Parathyroid adenoma (tissue), 2 donors: ENCODE results near the gene SBNO2.
A peak's percentile ranks its signal among the peaks of the same experiment; 100 is the strongest.

Experiments used
- H2AFZ ChIP-seq: fragments of 300-600 bp; sonication (generic); one replicate; pipeline ENCODE4 v1.7.0; 2017; ENCODE audit warnings: antibody characterized with exemption, mild to moderate bottlenecking
- H3K27ac ChIP-seq: fragments of 300-600 bp; sonication (generic); one replicate; pipeline ENCODE4 v1.7.0; 2017
- H3K27me3 ChIP-seq: fragments of 300-600 bp; sonication (generic); one replicate; pipeline ENCODE4 v1.7.0; 2017; ENCODE audit warnings: low read length; ENCODE audit not compliant: control insufficient read depth, insufficient read depth
- H3K36me3 ChIP-seq: fragments of 300-600 bp; sonication (generic); one replicate; pipeline ENCODE4 v1.7.0; 2017; ENCODE audit warnings: low read length; ENCODE audit not compliant: control insufficient read depth, insufficient read depth
- H3K4me1 ChIP-seq: fragments of 300-600 bp; sonication (generic); one replicate; pipeline ENCODE4 v1.7.0; 2017; ENCODE audit warnings: control low read depth
- H3K4me2 ChIP-seq: fragments of 300-600 bp; sonication (generic); one replicate; pipeline ENCODE4 v1.7.0; 2017; ENCODE audit warnings: low read length
- H3K4me3 ChIP-seq: fragments of 300-600 bp; sonication (generic); one replicate; pipeline ENCODE4 v1.7.0; 2017; ENCODE audit warnings: low read depth, low read length
- H3K79me2 ChIP-seq: fragments of 300-600 bp; sonication (generic); one replicate; pipeline ENCODE4 v1.7.0; 2017; ENCODE audit warnings: control low read depth
- H3K9ac ChIP-seq: fragments of 300-600 bp; sonication (generic); one replicate; pipeline ENCODE4 v1.7.0; 2017; ENCODE audit warnings: mild to moderate bottlenecking
- H3K9me3 ChIP-seq: fragments of 300-600 bp; sonication (generic); one replicate; pipeline ENCODE4 v1.7.0; 2017; ENCODE audit warnings: low read length; ENCODE audit not compliant: control insufficient read depth
- TF ChIP-seq, protein P1 (sequence below): fragments of 300-600 bp; sonication (generic); IDR thresholded peaks from one replicate; pipeline ENCODE4 v1.7.0; 2017; ENCODE audit warnings: antibody characterized with exemption, mild to moderate bottlenecking
- donor health status: primary hyperparathyroidism.

SBNO2 gene

DNA sequence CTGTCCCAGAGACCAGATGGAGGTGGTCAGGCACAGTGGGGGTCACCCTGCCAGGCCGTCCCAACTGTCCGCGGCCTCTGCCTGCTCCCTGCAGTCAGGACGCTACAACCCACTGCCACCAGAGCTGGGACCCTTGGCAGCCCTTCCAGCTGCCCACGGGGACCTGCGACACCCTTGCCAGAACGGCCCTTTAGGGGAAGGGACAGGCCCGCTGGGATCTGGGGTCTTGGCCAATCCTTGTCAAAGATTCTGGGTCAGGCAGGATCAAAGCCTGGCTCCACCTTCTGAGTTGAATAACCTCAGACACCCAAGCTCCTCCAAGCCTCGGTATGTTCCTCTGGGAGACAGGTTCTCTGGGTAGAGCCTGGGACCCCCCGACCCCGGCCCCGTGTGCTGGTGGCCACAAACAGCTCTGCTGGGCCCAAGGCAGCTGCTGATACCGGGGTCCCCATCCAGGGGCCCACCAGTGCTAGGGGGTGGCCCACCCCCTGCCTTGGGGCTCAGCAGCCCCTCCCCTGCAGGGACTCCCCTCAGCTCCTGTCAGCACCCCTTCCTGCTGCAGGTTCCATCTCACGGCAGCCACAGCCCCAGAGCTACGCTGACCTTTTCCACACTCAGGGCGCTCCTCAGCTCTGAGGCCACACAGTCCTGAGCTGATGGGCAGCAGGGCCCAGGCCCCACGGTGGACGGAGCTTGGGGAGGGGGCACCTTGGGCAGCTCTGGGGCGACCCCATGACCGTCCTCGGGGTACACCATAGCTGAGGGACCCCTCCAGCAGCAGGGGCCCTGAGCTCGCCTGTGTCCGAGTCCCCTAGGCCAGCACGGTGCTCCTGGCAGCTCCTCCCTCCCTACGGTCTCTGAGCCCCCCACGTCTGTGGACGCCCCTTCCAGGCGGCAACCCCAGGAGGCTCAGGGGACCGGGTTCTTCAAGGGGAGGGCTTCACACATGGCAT, 18.4 kb downstream of the SBNO2 start:
- Histone ChIP-seq H3K4me1 (no peaks in the 10 kb centered on the region), H3K27ac (peak overlapping the region; percentile 73), H3K4me3 (no peak overlapping the region), H3K36me3 (no peaks in the 10 kb centered on the region), H3K9ac (no peak overlapping the region), H3K27me3 (no peaks in the 10 kb centered on the region), H3K9me3 (no peaks in the 10 kb centered on the region), H3K79me2 (peaks cover 26% of the 10 kb centered on the region), H2AFZ (no peak overlapping the region), H3K4me2 (no peak overlapping the region)
- TF ChIP-seq, protein P1, sequence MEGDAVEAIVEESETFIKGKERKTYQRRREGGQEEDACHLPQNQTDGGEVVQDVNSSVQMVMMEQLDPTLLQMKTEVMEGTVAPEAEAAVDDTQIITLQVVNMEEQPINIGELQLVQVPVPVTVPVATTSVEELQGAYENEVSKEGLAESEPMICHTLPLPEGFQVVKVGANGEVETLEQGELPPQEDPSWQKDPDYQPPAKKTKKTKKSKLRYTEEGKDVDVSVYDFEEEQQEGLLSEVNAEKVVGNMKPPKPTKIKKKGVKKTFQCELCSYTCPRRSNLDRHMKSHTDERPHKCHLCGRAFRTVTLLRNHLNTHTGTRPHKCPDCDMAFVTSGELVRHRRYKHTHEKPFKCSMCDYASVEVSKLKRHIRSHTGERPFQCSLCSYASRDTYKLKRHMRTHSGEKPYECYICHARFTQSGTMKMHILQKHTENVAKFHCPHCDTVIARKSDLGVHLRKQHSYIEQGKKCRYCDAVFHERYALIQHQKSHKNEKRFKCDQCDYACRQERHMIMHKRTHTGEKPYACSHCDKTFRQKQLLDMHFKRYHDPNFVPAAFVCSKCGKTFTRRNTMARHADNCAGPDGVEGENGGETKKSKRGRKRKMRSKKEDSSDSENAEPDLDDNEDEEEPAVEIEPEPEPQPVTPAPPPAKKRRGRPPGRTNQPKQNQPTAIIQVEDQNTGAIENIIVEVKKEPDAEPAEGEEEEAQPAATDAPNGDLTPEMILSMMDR, result no peak

DNA sequence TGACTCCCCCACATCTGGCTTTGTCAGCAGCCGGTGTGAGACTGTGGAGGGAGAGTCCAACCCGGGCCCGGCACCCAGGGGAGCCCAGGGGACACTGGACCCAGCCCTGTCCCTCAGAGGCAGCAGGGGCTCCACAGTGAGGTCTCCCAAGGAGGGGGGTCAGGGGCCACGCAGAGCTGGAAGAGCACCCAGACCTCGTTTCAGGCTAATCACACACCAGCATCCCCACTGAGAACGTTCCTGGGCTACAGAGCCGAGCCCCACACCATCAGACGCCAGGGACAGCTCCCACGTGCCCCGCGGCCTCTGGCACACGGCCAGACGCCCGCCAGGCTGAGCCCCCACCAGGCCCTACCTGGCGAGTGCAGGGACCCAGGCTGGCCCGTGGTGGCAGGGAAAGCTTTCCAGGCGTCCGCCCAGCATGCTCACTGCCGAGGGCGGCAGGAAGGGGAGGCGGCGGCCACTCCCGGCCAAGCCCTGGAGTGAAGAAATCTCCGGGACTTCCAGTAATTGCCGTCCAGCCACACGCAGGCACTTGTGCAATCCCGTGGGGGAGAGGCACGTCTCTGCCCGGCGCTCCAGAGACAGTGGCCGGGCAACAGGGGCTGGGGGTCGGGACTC, 19.2 kb downstream of the SBNO2 start:
- Histone ChIP-seq H3K4me3 (no peak overlapping the region), H3K27ac (peak overlapping the region; percentile 73), H3K27me3 (no peaks in the 10 kb centered on the region), H3K4me1 (no peaks in the 10 kb centered on the region), H3K36me3 (no peaks in the 10 kb centered on the region), H3K9me3 (no peaks in the 10 kb centered on the region), H3K79me2 (peaks cover 21% of the 10 kb centered on the region), H2AFZ (no peak overlapping the region), H3K9ac (no peak overlapping the region), H3K4me2 (no peak overlapping the region)
- TF ChIP-seq, protein P1, result no peak

DNA sequence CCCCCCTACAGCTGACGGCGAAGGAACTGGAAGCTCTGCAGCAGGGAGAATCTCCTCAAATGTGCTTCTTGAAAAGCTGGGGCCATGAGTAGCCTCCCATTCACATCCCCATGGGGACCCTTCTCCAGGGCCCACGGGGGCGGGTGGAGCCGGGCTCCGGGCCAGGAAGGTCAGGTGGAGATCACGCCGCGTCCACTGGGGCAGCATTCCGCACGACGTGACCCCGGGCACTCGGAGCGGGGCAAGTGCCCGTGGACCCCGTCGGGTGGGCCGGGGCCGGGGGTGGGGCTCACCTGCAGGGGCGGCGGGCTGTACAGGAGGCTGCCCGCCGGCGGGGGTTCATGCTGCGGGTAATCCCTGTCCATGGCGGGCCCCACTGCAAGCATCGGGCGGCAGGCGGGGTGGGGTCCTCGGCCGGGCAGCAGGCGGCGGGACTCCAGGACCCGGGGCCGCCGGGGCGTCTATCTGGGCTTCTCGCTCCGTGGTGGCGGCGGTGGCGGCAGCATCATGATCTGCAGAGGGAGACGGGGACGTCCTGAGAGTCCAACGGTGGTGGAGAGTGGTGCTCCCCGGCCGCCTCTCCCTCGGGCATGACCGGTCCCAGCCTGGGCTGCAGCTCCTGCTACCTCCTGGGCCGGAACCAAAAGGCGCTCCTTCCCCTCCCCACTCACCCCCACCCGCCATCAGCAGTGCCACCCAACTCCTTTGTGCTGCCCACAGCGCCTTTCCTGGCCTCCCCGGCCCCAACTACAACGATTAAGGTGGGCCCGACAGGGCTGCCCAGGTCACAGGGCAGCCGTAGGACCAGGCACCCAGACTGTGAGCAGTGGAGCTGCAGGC, 20.0 kb downstream of the SBNO2 start:
- H3K27me3 ChIP-seq, result no peaks in the 10 kb centered on the region
- TF ChIP-seq, protein P1, result no peak
- no peak overlapping the region for H2AFZ ChIP-seq
- no peak overlapping the region for H3K4me2 ChIP-seq
- H3K9me3 ChIP-seq, result no peaks in the 10 kb centered on the region
- H3K4me3 ChIP-seq, result no peak overlapping the region
- H3K36me3 ChIP-seq, result no peaks in the 10 kb centered on the region
- H3K9ac ChIP-seq, result no peak overlapping the region
- peak overlapping the region; percentile 73 for H3K27ac ChIP-seq
- no peaks in the 10 kb centered on the region for H3K4me1 ChIP-seq
- H3K79me2 ChIP-seq, result peaks cover 19% of the 10 kb centered on the region

DNA sequence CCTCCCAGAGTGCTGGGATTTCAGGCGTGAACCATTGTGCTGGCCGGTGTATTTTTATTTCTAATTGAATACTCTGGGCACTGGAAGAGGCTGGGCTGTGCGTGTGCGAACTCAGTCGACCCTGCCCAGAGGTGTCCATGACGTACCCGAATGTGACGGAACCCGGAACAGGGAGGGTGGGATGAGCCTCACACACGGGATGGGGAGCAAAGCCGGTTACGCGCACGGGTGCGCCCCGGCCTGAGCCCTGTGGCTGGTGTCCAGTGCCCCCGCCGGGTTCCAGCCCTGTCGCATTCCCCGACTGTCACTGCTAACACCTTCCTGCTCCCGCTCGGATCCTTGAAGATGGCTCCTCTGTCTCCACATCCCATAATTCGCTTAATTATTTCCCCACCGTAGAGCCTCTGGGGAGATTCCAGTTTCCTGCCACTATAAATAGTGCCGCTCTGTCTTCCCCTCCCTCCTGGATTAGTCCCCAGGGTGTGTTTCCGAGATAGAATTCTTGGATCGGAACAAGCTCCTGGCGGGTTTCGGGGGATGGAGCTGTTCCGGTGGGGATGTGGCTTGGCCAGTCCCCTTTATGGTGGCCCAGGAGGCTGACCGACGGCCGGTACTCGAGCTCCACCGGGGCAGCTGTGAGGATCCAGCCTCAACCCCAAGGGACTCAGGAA, 22.0 kb downstream of the SBNO2 start:
- Histone ChIP-seq H3K79me2 (peaks cover 12% of the 10 kb centered on the region), H2AFZ (no peak overlapping the region), H3K9ac (no peak overlapping the region), H3K4me3 (no peak overlapping the region), H3K4me2 (no peak overlapping the region), H3K27ac (peak overlapping the region; percentile 70), H3K4me1 (no peaks in the 10 kb centered on the region), H3K36me3 (no peaks in the 10 kb centered on the region), H3K9me3 (no peaks in the 10 kb centered on the region), H3K27me3 (no peaks in the 10 kb centered on the region)
- TF ChIP-seq, protein P1, result no peak
